ENCODE data around the gene SH3BP4. TPM values are rescaled to one million over a fixed set of nuclear protein-coding genes. Genes with fewer than 3 reads are reported as not detected.
A peak's percentile ranks its signal among the peaks of the same experiment; 100 is the strongest.
"Not testable (repeated sequence)": the region's sequence is repeated elsewhere in the genome, so short reads cannot be mapped to it uniquely, and the experiment has no call there.

Gene SH3BP4
- total and polyA plus RNA-seq, 2 of the 13 experiments (the other 11 are each of a cell fraction or from before 2014, with no cell fraction given) = 34.6 to 99.1 TPM

GRCh38 chr2:235056768-235057167, 105.0 kb downstream of the SH3BP4 start (continued):
- TF ChIP-seq SSRP1 (CRISPR knock-in tag; IDR thresholded peaks at IDR 0.05) (0 out of 2 replicates have a peak, but pooled peaks have one; percentile 7), RBM22 (optimal IDR thresholded peaks at IDR 0.05; ENCODE audit: low read length) (peak; percentile 41)

DNA sequence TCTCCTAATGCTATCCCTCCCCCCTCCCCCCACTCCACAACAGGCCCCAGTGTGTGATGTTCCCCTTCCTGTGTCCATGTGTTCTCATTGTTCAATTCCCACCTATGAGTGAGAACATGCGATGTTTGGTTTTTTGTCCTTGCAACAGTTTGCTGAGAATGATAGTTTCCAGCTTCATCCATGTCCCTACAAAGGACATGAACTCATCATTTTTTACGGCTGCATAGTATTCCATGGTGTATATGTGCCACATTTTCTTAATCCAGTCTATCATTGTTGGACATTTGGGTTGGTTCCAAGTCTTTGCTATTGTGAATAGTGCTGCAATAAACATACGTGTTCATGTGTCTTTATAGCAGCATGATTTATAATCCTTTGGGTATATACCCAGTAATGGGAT, 105.8 kb downstream of the SH3BP4 start:
- DNase-seq (ENCODE audit: low spot score); H3K9ac ChIP-seq (ENCODE audit: insufficient read depth, low read depth, low read length); H2AFZ ChIP-seq (ENCODE audit: low read length); H3K79me2 ChIP-seq (ENCODE audit: insufficient read depth, low read length); BruUV-seq (replicated peaks); H3K9me3 ChIP-seq (ENCODE audit: low read length); CTCF ChIA-PET (ENCODE audit: low intra/inter-chr PET ratio, low total read pairs); H3K27ac ChIP-seq (ENCODE audit: extremely low read length, insufficient read depth, low read length); H3K4me3 ChIP-seq (replicated peaks in 1 of 3; ENCODE audit: insufficient read depth in 1 of 3, low read depth in 2 of 3, low read length in 3 of 3); POLR2A ChIA-PET; H3K27me3 ChIP-seq (ENCODE audit: control insufficient read depth in 1 of 2, insufficient read depth in 2 of 2, low read length in 2 of 2); H3K4me2 ChIP-seq (ENCODE audit: low read depth, low read length); FAIRE-seq; H3K4me1 ChIP-seq (ENCODE audit: insufficient read depth, low read length); ATAC-seq; in situ Hi-C loops (cut with HindIII; ENCODE audit: extremely low pct_ligation_motif_present, low pct_unique_long_range_greater_than_20kb); H4K20me1 ChIP-seq (ENCODE audit: insufficient read depth, low read length): not testable (repeated sequence)
- peaks cover 19 to 35% of the 10 kb centered on the region in 2 experiments for H3K36me3 ChIP-seq (replicated peaks in 1 of 2; ENCODE audit: control insufficient read depth in 1 of 2, insufficient read depth in 2 of 2, low read length in 2 of 2)
- intact Hi-C loops (cut with micrococcal nuclease; ENCODE audit: unreplicated experiment) = loop anchor here (5.0 kb wide), 3 partner anchors 50 to 105 kb away; partner anchors contain the start of gene SH3BP4
- 93% methylated on average over 3 of the region's 3 CpGs for WGBS (ENCODE audit: low lambda C conversion rate)

DNA sequence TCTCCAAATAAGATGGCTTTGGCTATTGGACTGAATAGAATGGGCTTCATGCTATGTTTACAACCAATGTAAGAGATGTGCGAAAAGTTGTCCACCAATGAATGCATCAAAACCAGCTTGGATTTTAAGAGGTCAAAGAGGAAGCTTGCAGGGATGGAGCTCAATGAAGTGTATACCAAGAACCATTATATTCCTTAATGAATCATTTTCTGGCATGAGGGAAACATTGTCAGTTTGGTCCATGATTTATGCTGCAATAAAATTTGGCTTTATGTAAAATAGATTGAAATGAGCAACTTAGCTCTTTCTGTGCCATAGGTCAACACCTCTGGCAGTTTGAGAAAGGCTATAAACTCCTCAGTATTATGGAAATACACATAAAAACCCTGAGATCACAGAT, 107.3 kb downstream of the SH3BP4 start:
- Histone ChIP-seq H4K20me1 (ENCODE audit: insufficient read depth, low read length) (no peaks in the 10 kb centered on the region), H2AFZ (ENCODE audit: low read length) (no peak overlapping the region), H3K4me3 (replicated peaks in 1 of 3; ENCODE audit: insufficient read depth in 1 of 3, low read depth in 2 of 3, low read length in 3 of 3) (no peak overlapping the region), H3K9ac (ENCODE audit: insufficient read depth, low read depth, low read length) (no peak overlapping the region), H3K27ac (ENCODE audit: extremely low read length, insufficient read depth, low read length) (no peak overlapping the region), H3K4me1 (ENCODE audit: insufficient read depth, low read length) (peaks cover 12% of the 10 kb centered on the region), H3K9me3 (ENCODE audit: low read length) (no peaks in the 10 kb centered on the region), H3K27me3 (ENCODE audit: control insufficient read depth in 1 of 2, insufficient read depth in 2 of 2, low read length in 2 of 2) (peaks cover 6 to 20% of the 10 kb centered on the region in 2 experiments; a peak in 3 of 5 replicates), H3K4me2 (ENCODE audit: low read depth, low read length) (no peak overlapping the region), H3K36me3 (replicated peaks in 1 of 2; ENCODE audit: control insufficient read depth in 1 of 2, insufficient read depth in 2 of 2, low read length in 2 of 2) (peaks cover 10 to 21% of the 10 kb centered on the region in 2 experiments), H3K79me2 (ENCODE audit: insufficient read depth, low read length) (no peaks in the 10 kb centered on the region)
- ChIA-PET CTCF (ENCODE audit: low intra/inter-chr PET ratio, low total read pairs) (no interaction called here), POLR2A (no interaction called here)
- in situ Hi-C loops (cut with HindIII; ENCODE audit: extremely low pct_ligation_motif_present, low pct_unique_long_range_greater_than_20kb) = no loop called here
- BruUV-seq (replicated peaks) = no TSS peak
- DNase-seq (ENCODE audit: low spot score) = no peak
- intact Hi-C loops (cut with micrococcal nuclease; ENCODE audit: unreplicated experiment) = loop anchor here (5.0 kb wide), 3 partner anchors 52 to 107 kb away; partner anchors contain the start of gene SH3BP4
- WGBS (ENCODE audit: low lambda C conversion rate) = 90% methylated on average over 1 of the region's 1 CpG
- FAIRE-seq = no peak
- no peak for ATAC-seq
- TF ChIP-seq ZBTB7B (CRISPR knock-in tag; IDR thresholded peaks at IDR 0.05) = no peak
- TF ChIP-seq ZNF616 (CRISPR knock-in tag; IDR thresholded peaks at IDR 0.05; ENCODE audit: low read depth) = no peak
- TF ChIP-seq ZNF44 (CRISPR knock-in tag; IDR thresholded peaks at IDR 0.05) = no peak
- no peak for TF ChIP-seq ZNF12 (CRISPR knock-in tag; IDR thresholded peaks at IDR 0.05)
- TF ChIP-seq ZBTB3 (CRISPR knock-in tag; IDR thresholded peaks at IDR 0.05; ENCODE audit: borderline replicate concordance, low read depth) = no peak
- no peak for TF ChIP-seq NFYC (CRISPR knock-in tag; IDR thresholded peaks at IDR 0.05)
- TF ChIP-seq ZFP36L2 (CRISPR knock-in tag; IDR thresholded peaks at IDR 0.05) = no peak
- no peak for TF ChIP-seq RBAK (CRISPR knock-in tag; IDR thresholded peaks at IDR 0.05)
- TF ChIP-seq ISL2 (CRISPR knock-in tag; IDR thresholded peaks at IDR 0.05) = no peak
- no peak for TF ChIP-seq ZNF263 (CRISPR knock-in tag; IDR thresholded peaks at IDR 0.05)
- TF ChIP-seq ZNF589 (CRISPR knock-in tag; conservative IDR thresholded peaks at IDR 0.05) = no peak
- TF ChIP-seq RBFOX2 (IDR thresholded peaks at IDR 0.05; ENCODE audit: low read depth, low read length) = no peak
- TF ChIP-seq TP53 (CRISPR knock-in tag; conservative IDR thresholded peaks at IDR 0.05) = no peak
- TF ChIP-seq PHF8 (CRISPR knock-in tag; IDR thresholded peaks at IDR 0.05) = no peak
- no peak for TF ChIP-seq ZNF333 (CRISPR knock-in tag; IDR thresholded peaks at IDR 0.05; ENCODE audit: borderline replicate concordance)
- TF ChIP-seq CC2D1A (CRISPR knock-in tag; IDR thresholded peaks at IDR 0.05) = no peak

Measured in HepG2 (cell line).